ENCODE data around the gene NR2F2.

NR2F2 gene

DNA sequence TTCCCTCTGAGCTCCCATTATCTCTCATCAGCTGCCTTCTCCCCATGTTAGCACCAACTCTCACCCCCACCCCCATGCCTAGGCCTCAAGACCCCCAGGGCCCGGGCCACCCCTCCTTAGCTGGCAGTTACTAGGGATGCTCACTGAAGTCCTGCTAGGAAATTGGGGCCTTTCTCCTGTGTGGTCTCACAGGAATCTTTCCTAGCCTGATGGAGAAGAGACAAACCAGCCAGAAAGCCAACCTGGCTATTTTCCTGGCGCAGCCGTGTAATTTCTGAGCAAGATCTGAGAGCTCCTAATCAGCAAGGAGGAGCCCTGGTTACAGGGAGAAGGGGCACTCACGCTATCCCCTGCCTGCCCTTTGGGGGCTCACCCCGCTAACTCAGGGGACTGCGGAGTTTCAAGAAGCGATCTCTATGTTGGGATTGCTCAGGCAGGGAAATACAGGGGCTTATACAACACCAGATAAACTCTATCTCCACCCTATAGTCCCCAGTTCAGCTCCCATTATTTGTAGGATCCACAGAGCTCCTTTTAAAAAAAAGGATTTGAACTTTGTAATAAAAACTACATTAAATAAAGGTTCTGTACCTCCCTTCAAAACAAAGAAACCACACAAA lies 25.2 kb downstream of the NR2F2 start:
- no peak for DNase-seq

DNA sequence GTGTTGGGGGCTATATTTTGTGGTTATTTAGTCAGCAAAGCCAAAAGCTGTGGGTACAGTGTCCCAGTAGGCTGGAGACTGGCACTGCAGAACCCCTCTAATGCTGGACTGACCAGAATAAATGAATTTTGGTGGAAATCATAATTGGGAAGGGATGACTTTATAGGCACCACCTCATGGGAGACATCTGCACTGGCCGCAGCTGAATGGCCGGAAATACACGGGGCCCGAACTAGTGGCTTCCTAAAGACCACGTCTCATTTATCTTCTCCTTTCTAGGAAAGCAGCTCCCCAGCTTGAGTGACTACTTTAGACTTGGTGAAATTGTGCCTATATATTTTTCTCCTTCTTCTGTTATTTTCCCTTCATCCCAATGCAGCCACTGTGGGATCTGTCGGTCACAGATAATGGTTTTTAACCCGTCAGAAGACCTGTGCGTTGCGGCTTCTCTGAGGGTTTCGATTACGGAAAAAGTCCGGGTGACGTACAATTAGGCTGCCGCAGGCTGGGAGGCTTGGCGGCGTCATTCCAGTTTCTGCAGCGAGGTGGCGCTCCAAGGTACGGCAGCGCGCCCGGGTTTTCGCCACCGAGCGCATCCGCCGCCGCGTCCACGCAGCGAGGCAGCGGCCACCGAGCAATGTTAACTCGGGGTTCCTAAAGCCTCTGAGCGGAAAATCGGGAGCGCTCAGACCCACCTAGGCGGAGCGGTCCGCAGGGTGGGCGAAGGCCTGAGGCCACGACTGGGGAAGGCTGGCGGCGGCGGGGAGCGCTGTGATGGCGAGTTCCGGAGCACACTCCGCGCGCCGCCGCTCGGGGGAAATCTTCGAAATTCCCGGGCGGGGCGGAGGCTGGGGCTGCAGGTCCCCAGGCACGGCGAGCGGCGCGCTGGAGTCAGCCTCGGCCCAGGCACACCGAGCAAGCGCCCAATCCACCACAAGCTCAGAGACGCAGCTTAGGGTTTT lies 26.3 kb downstream of the NR2F2 start:
- DNase-seq: no peak

DNA sequence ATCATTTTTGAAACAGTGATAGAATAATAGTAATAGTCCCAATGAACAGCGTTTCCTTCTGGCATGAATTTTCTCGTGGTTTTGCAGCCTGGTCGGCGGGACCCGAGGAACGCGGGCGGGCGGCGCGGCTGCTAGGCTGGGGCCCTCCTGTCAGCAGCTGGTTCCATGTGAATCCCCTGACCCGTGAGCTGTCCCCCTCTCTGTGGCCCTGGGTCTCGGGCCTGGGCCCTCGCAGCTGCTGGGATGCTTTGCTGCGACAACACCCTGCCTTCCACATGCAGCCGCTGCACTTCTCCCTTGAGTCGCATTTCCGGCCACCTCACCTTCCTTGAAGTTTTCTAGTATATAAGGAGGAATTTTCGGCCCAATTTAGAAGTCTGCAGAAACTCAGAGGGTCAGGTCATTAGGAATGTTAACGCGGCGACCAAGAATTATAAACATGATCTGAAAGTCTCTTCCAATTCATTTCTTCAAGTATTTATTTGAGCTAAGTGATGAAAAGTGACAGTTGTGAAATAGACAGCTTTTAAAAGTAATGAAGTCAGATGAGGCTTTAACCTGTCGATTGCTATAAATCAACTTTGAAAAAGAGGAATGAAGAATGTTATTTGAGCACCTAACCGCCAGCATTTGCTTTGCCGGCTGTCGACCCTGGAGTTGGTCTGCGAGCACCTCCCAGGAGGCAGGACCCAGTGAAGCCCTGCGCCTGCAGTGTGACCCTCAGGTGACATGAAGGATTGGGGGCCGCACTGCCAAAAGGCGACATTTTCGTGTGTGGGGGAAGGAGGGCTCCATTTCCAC lies 27.7 kb downstream of the NR2F2 start:
- no peak for DNase-seq

DNA sequence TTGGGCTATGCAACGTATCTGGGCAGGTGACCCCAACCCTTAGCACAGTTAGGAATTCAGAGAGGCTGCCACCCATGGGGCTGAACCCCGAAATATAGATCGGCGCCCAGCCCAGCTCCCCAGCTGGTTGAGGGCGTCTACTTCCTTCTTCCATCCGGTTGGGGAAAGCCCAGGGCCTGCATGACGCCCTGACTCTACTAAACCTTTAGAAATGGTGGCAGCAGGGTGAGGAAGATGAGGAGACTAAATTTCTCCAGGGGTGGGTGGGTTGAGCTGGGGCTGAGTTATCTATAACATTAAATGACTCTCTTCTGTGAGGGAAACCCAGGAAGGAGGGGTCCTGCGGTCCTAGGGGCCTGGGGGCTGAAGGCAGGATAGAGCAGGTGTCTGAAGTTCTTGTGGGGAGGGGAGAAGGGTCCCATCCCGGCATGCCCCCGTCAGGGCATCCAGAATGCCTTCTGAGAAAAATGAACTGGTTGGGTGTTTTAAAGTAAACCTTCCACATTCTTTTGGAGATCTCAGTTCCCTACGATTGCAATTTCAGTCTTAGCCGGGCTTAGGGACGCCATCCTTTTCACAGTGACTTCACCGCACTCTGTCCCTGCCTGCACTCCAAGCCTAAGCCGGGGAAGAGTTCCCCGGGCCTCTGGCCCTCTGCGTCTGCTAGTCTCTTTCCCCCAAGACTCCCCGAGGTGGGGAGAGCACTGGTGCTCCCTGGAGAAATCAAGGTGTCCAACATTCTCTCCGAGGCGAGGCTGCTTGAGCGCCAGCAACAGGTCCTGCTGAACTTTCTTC lies 28.5 kb downstream of the NR2F2 start:
- no peak for DNase-seq

DNA sequence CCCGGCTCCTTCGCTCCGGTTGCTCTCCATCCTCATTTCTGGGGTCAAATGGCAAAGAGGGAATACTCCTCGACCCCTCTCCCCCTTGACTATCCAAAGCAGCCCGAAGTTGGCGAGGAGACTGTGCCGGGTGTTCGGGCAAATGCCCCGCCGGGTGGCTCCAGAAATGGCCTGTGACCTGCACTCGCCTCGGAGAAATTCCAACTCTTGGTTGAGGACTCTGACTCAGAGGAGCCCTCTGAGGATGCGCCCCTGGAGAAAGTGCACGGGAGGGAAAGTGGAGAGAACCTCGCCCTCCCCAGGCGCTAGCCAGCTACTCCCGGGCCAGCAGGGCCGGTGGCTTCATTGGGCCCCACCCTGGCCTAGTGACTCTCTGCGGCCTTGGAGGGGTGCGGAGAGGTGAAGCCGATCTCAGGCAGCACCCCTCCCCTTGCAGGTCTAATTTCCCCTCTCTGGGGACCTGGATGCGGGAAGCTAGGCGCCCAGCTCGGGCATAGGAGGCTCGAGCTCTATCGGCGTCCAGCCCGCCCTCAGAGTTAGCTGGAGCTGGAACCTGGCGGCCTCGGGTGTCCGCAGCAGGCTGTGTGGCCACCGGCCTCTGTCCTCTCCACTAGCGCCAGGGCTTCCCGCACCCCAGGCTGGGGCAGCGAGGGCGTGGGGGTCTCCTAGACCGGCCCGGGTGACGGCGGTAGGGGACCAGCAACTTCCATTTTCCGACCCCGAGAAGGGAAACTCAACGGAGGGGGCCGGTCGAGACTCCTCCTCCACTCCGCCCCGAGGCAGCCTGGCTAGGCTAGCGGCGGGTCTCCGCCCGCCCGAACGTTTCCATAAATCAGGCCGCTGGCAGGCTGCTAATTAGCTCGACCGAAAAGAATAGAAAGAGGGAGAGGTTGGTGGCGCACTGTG lies 29.4 kb downstream of the NR2F2 start:
- DNase-seq: no peak

DNA sequence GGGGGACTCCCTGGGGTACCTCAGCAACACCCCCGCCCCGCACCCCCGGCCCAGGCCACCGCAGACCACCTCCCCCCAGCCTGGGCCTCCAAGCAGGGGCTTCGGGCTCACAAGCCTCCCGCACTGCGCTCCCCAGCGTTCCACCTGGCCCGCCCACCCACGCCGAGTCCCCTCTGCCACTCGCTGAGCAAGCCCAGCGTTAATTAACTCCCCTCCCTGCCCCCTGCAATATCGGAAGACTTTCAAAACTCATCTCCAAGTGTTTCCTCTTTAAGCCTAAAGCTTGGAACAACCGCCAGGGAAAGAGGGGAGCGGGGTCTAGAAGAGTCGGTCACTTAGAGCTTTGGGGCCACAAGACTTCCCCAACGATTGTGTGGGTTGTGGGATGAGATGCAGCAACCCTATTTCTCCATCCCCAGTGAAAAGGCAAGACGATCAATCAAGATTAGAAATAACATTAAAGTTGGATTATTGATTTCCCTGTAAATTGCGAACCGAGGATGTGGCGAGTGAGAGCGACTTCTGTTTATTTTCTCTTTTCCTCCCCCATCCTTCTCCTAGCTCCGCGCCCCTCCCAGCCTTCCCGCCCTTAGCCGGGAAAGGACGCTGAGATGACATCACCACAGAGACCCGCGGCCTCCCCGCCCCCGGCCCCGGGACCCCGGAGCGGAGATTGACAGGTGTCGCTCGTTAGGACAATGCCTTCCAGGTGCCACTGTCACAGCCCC lies 30.2 kb downstream of the NR2F2 start:
- no peak for DNase-seq

DNA sequence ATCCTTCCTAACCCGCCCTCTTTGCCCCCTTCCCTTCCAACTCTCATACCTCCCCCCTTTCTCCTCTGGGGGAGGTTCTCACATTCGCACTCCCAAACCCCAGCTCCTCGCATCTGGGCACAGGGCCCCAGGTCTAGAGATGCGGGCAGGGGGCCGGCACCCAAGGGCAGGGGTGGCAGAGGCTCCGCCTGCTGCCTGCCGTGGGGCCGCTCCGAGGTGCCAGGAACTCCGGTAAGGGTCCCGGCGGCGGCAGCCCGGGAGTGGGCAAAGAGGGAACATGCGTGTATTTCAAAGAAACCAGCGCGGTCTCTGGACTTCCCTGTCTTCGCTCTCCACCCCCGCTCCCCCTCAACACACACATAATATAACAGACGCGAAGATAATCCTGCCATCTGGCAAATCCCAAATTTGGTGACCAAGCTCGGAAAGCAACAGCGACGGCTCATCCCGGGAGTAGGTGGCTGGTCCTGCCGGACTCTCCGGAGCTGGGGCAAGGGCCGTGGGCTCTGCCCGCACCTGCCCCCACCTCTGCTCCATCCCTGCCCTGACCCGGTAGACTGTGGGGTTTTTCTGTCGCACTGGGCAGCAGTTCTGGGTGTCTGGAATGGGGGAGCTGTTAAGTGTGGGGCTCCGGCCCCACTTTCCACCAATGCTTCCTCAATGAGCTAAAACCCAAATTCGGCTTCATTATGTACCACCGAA lies 31.0 kb downstream of the NR2F2 start:
- DNase-seq: no peak

DNA sequence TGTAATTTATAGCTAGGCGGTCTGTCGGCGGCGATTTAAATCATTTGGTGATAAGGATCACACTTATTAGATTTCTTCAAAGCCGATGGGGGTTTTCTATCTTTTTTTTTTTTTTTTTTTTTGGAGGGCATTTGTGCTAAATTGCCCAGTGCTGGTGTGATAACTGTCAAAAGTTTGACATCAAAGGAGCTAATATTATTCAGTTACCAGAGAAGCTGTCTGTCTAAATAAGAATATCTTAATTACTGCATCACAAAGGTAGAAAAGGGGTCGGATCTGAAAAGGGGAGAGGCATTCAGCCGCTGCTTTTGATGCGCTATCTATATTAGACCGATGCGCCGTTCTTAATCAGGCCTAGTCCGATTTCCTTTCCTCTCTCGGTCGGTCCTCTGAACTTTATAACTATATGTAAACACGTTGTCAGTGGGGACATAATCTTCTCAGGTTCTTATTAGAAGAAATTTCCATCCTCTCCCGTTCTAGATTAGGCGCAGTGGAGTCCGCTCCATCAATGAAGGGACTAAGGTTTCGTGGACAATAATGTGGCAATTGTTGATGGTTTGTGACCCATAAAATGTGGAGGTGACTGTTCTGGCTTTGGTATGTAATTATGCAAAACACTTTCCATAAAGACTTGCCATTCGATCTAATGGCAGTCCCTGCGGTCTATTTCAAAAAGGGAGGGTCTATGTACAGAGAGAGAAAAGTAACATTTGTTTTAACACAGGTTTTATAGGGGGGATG lies 31.7 kb downstream of the NR2F2 start:
- DNase-seq: no peak

DNA sequence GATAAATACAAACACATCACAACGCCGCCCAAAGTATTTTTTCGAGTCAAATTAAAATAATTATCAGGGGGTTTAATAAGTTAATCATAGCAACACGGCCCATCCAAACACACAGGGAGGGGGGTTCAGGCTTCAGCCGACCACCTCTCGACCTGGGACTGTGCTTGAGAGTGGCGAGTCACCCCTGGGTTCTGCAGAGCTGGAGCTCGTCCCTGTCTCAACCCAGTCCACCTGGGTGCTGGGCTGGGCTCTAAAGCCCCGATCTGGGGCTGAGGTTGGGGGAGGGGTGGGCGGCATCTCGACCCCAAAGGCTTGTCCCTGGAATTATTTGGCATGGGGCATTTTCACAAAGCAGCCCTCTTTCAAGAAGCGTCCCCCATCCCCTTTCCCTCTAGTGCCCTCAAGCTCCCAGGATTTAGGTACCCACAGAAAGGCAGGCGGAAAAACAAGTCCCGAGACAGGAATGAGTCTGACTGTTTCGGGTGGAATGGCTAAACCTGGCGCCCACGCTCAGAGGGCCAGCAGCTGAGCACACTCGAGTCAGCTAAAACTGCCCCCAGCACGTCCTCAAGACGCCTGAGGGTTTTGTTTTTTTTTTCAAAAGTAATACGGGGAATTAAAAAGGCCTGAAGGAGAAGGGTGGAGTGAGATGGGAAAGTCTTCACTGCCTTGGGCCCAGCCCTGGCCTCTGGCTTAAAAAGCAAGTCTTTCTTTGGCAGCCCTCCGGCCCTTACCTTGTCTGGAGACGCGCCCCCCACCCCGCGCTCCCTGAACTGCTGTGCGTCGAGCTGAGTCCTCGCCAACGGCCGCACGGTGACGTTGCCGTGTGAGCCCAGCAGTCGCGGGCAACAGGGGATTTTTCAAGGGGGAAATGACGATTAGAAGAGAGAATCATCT lies 32.5 kb downstream of the NR2F2 start:
- DNase-seq: no peak

DNA sequence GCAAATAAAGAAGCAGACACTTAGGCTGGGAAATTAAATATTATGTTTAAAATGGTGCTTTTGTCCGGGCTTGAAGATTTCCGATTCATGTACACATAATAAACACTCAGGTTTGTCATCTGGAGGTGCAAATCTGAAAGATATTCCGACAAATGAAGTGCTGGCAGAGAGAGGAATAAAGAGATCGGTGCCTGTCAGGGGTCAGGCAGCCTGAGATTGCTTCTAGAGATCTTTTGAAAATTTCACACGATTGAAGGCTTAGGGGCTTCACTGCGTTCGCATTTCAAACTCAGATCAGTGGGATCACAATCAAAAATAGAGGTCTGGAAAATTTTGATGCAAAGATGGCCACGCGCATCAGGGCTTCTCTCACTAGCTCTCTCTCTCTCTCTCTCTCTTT lies 33.2 kb downstream of the NR2F2 start:
- DNase-seq: no peak

DNA sequence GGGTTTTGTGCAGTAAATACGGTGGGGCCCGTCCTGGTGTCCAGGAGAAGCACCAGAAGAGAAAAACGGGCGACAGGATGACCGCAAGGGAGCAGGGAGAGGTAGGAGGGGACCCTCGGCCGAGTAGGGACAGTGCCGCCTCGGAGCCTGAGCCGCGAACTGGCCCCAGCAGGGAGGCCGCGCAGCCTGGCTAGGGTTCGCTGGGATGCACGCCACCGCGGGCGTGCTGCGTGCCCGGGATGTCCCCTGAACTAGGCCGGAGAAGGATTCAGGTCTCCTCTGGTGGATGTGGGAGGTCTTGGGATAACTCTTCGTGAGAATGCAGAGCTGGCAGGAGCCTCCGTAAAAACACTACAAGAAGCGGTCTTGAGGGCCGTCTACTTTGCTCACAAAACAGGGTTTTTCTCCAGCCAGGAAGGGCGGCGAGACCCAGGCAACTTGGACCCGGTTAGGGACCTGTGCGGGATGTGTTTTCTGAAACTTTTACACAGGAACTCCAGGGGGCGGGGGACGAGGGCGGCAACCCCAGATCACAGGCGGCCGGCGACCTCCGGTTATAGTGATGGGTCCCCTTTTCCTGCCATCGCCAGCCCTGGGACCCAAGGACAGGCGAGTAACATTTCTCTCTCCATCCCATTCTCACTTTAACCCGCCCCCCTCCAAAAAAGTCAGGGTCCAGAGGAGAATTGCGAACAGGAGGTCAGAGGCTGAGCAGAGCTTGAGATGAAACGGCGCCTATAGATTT lies 35.5 kb downstream of the NR2F2 start:
- no peak for DNase-seq

DNA sequence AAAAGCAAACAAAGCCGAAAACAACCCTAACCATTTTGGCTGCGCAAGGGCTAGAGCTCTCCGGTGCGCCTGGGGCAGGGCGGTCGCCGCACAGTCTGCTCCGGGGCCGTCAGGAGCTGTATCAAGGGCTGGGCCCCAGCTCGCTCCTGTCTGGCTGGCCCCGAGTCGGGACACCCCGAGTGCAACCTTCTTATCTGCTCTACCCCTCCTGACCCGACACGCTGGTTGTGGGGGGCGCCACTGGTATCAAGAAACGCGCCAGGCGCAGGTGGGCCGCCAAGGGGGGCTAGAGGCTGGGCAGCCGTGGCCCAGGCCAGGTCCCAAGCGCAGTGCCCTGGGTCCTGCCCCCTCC lies 36.0 kb downstream of the NR2F2 start:
- DNase-seq: no peak

DNA sequence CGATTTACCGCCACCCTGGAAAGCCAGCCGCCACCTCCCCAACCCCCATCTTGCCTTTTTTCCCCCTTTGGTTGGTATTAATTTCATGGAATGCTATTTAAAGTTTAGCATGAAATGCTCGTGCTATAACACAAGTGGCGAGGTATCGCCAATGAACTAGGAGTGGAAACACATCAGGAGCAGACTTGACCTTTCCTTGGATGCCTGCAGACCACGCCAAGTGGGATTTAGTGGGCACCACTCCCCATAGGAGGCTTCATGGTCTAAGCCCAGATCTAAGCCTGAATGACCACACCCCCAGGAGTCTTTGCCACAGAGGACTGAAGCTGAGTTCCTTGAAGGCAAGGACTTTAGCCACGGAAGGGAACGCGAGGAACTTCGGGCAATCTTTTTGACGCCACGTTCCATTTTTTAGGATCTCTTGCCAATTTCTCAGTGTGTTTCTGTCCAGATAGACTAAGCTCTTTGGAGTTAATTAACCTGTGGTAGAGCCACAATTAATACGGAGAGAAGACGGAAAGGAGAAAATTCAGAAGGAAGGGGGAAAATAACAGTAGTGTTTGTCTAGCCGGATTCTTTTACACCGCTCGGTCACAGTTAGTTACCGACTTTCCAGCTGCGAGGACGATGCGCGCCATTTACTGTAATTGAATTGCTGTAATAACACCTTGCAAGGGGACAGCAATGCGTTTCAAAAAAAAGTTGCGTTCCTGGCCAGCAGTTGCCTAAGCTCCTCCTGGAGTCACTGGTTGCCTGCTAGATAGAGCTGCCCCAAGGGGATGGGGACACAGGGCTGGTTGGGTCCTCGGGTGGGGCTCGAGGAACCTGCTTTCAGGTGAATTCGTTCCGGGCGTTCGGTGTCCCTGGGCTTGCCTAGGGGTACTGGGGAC lies 37.1 kb downstream of the NR2F2 start:
- no peak for DNase-seq

DNA sequence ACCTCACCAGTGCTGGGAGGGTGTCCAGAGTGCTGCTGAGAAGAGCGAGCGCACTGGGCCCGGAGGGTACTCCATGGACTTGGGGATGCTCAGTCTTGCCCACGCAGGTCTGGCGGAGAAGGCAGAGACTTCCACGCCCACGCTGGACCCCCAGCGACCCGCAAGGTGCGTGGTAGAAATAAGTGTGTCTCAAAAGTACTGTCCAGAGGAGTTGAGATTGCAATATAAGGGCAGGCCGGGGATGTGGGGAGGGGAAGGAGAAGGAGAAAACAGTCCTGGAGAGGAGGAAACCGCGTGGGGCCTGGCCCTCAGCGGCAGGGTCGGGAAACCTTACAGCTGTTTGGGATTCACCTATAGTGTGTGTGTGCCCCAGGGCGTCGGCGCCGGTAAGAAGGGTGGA lies 38.9 kb downstream of the NR2F2 start:
- no peak for DNase-seq

DNA sequence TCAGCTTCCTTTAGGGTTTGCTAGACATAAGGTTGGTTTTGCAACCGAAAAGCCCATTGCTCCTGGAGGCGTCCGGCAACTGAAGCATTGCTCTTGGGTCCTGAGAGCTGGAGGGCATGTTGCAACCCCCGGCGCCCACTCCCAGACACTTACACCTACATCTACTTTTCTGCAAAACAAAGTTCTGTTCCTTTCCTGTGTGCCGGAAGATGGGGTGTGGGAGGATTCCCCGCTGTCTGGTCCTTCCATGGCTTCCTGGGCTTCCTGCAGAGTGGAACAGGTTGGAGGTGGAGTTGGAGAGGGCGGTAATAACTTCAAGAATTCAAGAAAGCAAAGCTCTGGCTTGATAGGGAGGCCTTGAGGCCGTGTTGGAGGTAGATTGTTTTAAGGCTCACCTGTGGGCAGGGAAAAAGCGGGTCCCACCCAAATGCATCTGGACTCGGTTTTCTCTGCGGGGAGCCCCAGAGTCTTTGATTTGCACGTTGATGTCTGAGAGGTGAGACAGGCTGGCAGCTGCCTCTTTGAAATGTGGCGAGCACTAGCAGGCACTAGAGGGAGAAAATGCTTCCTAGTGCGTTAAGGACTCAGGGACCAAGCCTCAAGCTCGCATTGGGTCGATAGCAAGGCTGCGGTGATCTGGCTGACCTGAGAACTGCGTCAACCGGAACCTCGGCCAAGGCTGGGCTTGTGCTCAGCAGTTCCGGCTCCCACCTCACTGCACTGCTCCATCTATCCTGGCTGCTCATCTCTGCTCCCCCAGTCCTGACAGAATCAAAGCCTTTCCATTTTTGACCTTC lies 39.5 kb downstream of the NR2F2 start:
- DNase-seq: no peak

DNA sequence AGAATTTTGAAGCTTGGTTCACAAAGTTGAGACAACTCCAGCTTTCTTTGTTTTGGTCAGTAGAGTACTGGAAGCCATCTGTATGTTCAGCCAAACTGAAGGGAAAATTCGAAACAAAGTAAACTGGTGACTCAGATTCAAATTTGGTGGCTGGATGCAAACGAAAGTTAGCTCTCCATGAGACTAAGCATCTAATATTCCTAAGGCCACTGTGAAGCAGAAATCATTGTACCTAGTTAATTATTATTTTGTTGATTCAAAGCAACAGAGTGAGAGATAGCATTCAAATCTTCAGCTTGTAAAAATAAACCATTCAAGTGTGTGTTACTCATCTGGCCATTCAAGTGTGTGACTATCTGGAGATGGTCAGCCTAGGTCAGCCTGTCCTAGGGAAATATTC lies 42.1 kb downstream of the NR2F2 start:
- DNase-seq: no peak

Measured in NCI-H1436 treated with DMSO at 0.1 percent for 48 hours (cell line).